Measurements from ENCODE around the gene KLHL40.

Gene KLHL40

GRCh38 chr3:42702982-42703694, 17.8 kb downstream of the KLHL40 start:
- TF ChIP-seq, protein P1, sequence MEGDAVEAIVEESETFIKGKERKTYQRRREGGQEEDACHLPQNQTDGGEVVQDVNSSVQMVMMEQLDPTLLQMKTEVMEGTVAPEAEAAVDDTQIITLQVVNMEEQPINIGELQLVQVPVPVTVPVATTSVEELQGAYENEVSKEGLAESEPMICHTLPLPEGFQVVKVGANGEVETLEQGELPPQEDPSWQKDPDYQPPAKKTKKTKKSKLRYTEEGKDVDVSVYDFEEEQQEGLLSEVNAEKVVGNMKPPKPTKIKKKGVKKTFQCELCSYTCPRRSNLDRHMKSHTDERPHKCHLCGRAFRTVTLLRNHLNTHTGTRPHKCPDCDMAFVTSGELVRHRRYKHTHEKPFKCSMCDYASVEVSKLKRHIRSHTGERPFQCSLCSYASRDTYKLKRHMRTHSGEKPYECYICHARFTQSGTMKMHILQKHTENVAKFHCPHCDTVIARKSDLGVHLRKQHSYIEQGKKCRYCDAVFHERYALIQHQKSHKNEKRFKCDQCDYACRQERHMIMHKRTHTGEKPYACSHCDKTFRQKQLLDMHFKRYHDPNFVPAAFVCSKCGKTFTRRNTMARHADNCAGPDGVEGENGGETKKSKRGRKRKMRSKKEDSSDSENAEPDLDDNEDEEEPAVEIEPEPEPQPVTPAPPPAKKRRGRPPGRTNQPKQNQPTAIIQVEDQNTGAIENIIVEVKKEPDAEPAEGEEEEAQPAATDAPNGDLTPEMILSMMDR (IDR thresholded peaks at IDR 0.05; ENCODE audit: insufficient read depth, missing control alignments) = no peak
- DNase-seq (ENCODE audit: insufficient read length, low spot score) (no peak), FAIRE-seq (no peak)

GRCh38 chr3:42703695-42704025, 18.3 kb downstream of the KLHL40 start:
- no peak for FAIRE-seq
- TF ChIP-seq, protein P1 (IDR thresholded peaks at IDR 0.05; ENCODE audit: insufficient read depth, missing control alignments) = no peak
- no peak for DNase-seq (ENCODE audit: insufficient read length, low spot score)

DNA sequence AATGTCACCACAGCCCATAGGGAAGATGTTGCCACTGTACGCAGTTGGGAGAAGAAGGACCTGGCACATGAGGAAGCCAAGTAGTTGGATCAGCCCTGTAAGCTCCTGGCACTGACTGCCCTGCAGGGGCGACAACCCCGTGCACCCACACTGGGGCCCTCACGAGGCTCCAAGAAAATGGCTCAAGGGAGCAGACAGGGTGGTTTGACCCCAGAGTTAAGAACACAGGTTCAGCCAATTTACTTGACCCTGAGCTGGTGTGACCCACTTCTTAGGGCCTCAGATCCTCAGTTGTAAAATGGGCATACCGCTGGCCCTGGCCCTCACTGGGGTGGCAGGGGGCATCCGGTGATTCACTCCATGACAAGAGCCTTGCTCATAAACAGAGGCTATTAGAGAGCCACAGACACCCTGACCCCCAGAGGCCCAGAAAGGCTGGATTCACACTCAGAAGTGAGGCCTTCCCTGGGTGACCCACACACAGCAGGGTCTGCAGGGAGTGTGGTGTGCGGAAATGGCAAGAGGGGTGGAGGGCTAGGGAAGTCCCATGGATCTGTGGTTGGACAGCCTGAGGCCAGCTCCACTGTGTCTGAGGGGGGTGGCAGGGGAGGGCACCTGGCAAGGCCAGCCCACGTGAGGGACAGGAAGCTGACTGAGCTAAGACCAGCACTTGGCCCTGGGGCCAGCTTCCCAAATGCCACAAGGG, 19.0 kb downstream of the KLHL40 start:
- TF ChIP-seq, protein P1 (IDR thresholded peaks at IDR 0.05; ENCODE audit: insufficient read depth, missing control alignments) = no peak
- FAIRE-seq = no peak
- no peak for DNase-seq (ENCODE audit: insufficient read length, low spot score)

- FAIRE-seq (no peak), DNase-seq (ENCODE audit: insufficient read length, low spot score) (no peak)
- TF ChIP-seq, protein P1 (IDR thresholded peaks at IDR 0.05; ENCODE audit: insufficient read depth, missing control alignments) = no peak
Observed at GRCh38 chr3:42705058-42705767, 19.9 kb downstream of the KLHL40 start.

- no peak for DNase-seq (ENCODE audit: insufficient read length, low spot score)
- FAIRE-seq = no peak
- TF ChIP-seq, protein P1 (IDR thresholded peaks at IDR 0.05; ENCODE audit: insufficient read depth, missing control alignments) = no peak
Observed at GRCh38 chr3:42705962-42706585, 20.7 kb downstream of the KLHL40 start.

GRCh38 chr3:42706721-42707619, 21.6 kb downstream of the KLHL40 start:
- TF ChIP-seq, protein P1 (IDR thresholded peaks at IDR 0.05; ENCODE audit: insufficient read depth, missing control alignments) = no peak
- FAIRE-seq (no peak), DNase-seq (ENCODE audit: insufficient read length, low spot score) (no peak)
